OCI-M2 (cell line): ENCODE measurements around the gene DPH2.

ENCODE experiments used
- DNase-seq: peaks from one replicate; lab custom pipeline; 2025; ENCODE audit not compliant: unreplicated experiment; lab: John Stamatoyannopoulos, UW

DPH2 gene

GRCh38 chr1:43997295-43997999, 27.6 kb downstream of the DPH2 start:
- no peak for DNase-seq

- no peak for DNase-seq
Measured at GRCh38 chr1:43998000-43998378, 28.2 kb downstream of the DPH2 start.

GRCh38 chr1:43999455-43999854, 29.6 kb downstream of the DPH2 start:
- DNase-seq, result no peak

GRCh38 chr1:44000122-44000665, 30.4 kb downstream of the DPH2 start:
- DNase-seq, result no peak

- DNase-seq, result no peak
Measured at GRCh38 chr1:44002165-44002564, 32.4 kb downstream of the DPH2 start.

- no peak for DNase-seq
Measured at GRCh38 chr1:44002606-44003157, 32.9 kb downstream of the DPH2 start.

GRCh38 chr1:44008259-44008658, 38.4 kb downstream of the DPH2 start:
- DNase-seq, result no peak

GRCh38 chr1:44010935-44011471, 41.2 kb downstream of the DPH2 start:
- no peak for DNase-seq

GRCh38 chr1:44012404-44012803, 42.6 kb downstream of the DPH2 start:
- no peak for DNase-seq

- DNase-seq, result no peak
Measured at GRCh38 chr1:44012941-44013609, 43.3 kb downstream of the DPH2 start.

- DNase-seq, result no peak
Measured at GRCh38 chr1:44013949-44014348, 44.1 kb downstream of the DPH2 start.

GRCh38 chr1:44014365-44015104, 44.7 kb downstream of the DPH2 start:
- DNase-seq, result no peak

- no peak for DNase-seq
Measured at GRCh38 chr1:44015206-44015605, 45.4 kb downstream of the DPH2 start.

- no peak for DNase-seq
Measured at GRCh38 chr1:44016041-44016889, 46.5 kb downstream of the DPH2 start.

- no peak for DNase-seq
Measured at GRCh38 chr1:44016890-44017400, 47.1 kb downstream of the DPH2 start.

GRCh38 chr1:44019466-44019948, 49.7 kb downstream of the DPH2 start:
- no peak for DNase-seq

GRCh38 chr1:44020464-44020863, 50.7 kb downstream of the DPH2 start:
- DNase-seq, result no peak

GRCh38 chr1:44021156-44021555, 51.3 kb downstream of the DPH2 start:
- DNase-seq, result no peak

GRCh38 chr1:44021581-44022321, 51.9 kb downstream of the DPH2 start:
- no peak for DNase-seq
